Brain microvascular endothelial cell (primary cell): ENCODE measurements around the gene LIN52.

Source experiments
- DNase-seq: peaks from one replicate; pipeline ENCODE4 v3.0.0-alpha.2; 2020
- H3K27ac ChIP-seq: fragments of 250-450 bp; sonication (Bioruptor Pico); 2 replicates; pipeline ENCODE4 v1.5.1; 2020; ENCODE audit warnings: mild to moderate bottlenecking, moderate library complexity
- H3K27me3 ChIP-seq: fragments of 250-450 bp; sonication (Bioruptor Pico); replicated peaks from 2 replicates; pipeline ENCODE4 v1.5.1; 2020; ENCODE audit warnings: mild to moderate bottlenecking
- H3K36me3 ChIP-seq: fragments of 250-450 bp; sonication (Bioruptor Pico); replicated peaks from 2 replicates; pipeline ENCODE4 v1.5.1; 2020; ENCODE audit warnings: mild to moderate bottlenecking
- H3K4me3 ChIP-seq: 2 replicates; pipeline ENCODE4 v1.5.1; 2011; ENCODE audit warnings: low read depth, mild to moderate bottlenecking, control low read depth, low read length, moderate library complexity
- CTCF ChIP-seq: IDR thresholded peaks from 2 replicates; pipeline ENCODE4 v1.5.1; 2011; ENCODE audit warnings: low read depth, mild to moderate bottlenecking, moderate library complexity, low read length, control low read depth, inconsistent platforms; ENCODE audit errors: missing control alignments
- in situ Hi-C: cut with HindIII; loops from 2 replicates; pipeline ENCODE4 v1.10.0; 2017; ENCODE audit warnings: low sequenced_read_pairs, low pct_ligation_motif_present

LIN52 gene

GRCh38 chr14:74235017-74235416 is 150.3 kb downstream of the LIN52 start:
- in situ Hi-C loops: no loop called here
- Histone ChIP-seq H3K27ac (no peak overlapping the region), H3K4me3 (no peak overlapping the region), H3K27me3 (peaks cover 29% of the 10 kb centered on the region), H3K36me3 (no peaks in the 10 kb centered on the region)
- TF ChIP-seq CTCF: no peak
- no peak for DNase-seq

GRCh38 chr14:74237441-74237840 is 152.7 kb downstream of the LIN52 start:
- Histone ChIP-seq H3K27me3 (peaks cover 51% of the 10 kb centered on the region), H3K36me3 (no peaks in the 10 kb centered on the region)
- TF ChIP-seq CTCF: no peak

GRCh38 chr14:74238974-74239847 is 154.5 kb downstream of the LIN52 start, which contains the start of gene VSX2:
Gene VSX2 (plus strand): TSS chr14:74239449. CDS start chr14:74239562, 113 bp downstream.
- Histone ChIP-seq H3K36me3 (no peaks in the 10 kb centered on the region), H3K27me3 (peaks cover 69% of the 10 kb centered on the region), H3K4me3 (no peak within 1 kb of the TSS), H3K27ac (no peak within 1 kb of the TSS)
- no peak for TF ChIP-seq CTCF
- in situ Hi-C loops: no loop called here
- DNase-seq: no peak

More at GRCh38 chr14:74237441-74237840, 152.7 kb downstream of the LIN52 start:
- no peak for DNase-seq
- Histone ChIP-seq H3K27ac (no peak overlapping the region), H3K4me3 (no peak overlapping the region)
- in situ Hi-C loops: no loop called here

GRCh38 chr14:74239848-74240793 is 155.4 kb downstream of the LIN52 start:
- no peaks in the 10 kb centered on the region for H3K36me3 ChIP-seq
- in situ Hi-C loops: no loop called here
- H3K27ac ChIP-seq: no peak overlapping the region
- no peak overlapping the region for H3K4me3 ChIP-seq
- DNase-seq: no peak
- no peak for TF ChIP-seq CTCF
- H3K27me3 ChIP-seq: peaks cover 75% of the 10 kb centered on the region

GRCh38 chr14:74240794-74241651 is 156.3 kb downstream of the LIN52 start:
- no peak overlapping the region for H3K4me3 ChIP-seq
- DNase-seq: no peak
- no peak overlapping the region for H3K27ac ChIP-seq
- peaks cover 82% of the 10 kb centered on the region for H3K27me3 ChIP-seq
- TF ChIP-seq CTCF: no peak
- H3K36me3 ChIP-seq: no peaks in the 10 kb centered on the region
- in situ Hi-C loops: no loop called here
